PC-3 (cell line): ENCODE results near the gene CPT2. TPM values are rescaled to one million over a fixed set of nuclear protein-coding genes. Genes with fewer than 3 reads are reported as not detected.

ENCODE experiments used
- ATAC-seq: fragments of 200-7000 bp; cut with Tn5 transposase; 2 replicates; pipeline ENCODE4 v1.9.1; 2020; ENCODE audit warnings: mild to moderate bottlenecking, moderate library complexity
- BruUV-seq: library from RNA; stranded (reverse); fragments of 400-500 nt; replicated peaks from 2 replicates; lab custom pipeline; 2021; lab: Mats Ljungman, UMichigan
- CTCF ChIA-PET: fragments of 300-600 bp; sonication (Branson Sonifier 250); formaldehyde crosslinking; loops from one replicate; lab custom pipeline; 2022; ENCODE audit warnings: antibody characterized with exemption; lab: Charles Lee
- POLR2A ChIA-PET: fragments of 300-600 bp; sonication (Branson Sonifier 250); formaldehyde crosslinking; loops from one replicate; lab custom pipeline; 2022; ENCODE audit warnings: antibody characterized with exemption; ENCODE audit not compliant: unreplicated experiment; lab: Charles Lee
- DNase-seq: peaks from one replicate; pipeline ENCODE4 v3.0.0-alpha.2; 2015
- H2AFZ ChIP-seq: fragments of 300-600 bp; sonication (generic); 2 replicates; pipeline ENCODE4 v1.6.0; 2016; ENCODE audit warnings: antibody characterized with exemption, low read length
- H3F3A ChIP-seq: fragments of 300-600 bp; sonication (generic); one replicate; pipeline ENCODE4 v1.6.0; 2017; ENCODE audit warnings: antibody characterized with exemption, low read length, control low read depth, mild to moderate bottlenecking; ENCODE audit not compliant: unreplicated experiment
- H3K27ac ChIP-seq: fragments of 300-600 bp; sonication (generic); 2 replicates; pipeline ENCODE4 v1.5.1; 2016; ENCODE audit warnings: mild to moderate bottlenecking, low read length
- H3K27me3 ChIP-seq: fragments of 300-600 bp; sonication (generic); 2 replicates; pipeline ENCODE4 v1.6.1; 2016; ENCODE audit warnings: low read length, mixed read lengths
- H3K36me3 ChIP-seq: fragments of 300-600 bp; sonication (generic); 2 replicates; pipeline ENCODE4 v1.6.1; 2016; ENCODE audit warnings: low read depth, mixed run types, low read length, mixed read lengths
- H3K4me1 ChIP-seq: fragments of 300-600 bp; sonication (generic); 2 replicates; pipeline ENCODE4 v1.5.1; 2016; ENCODE audit warnings: low read length; ENCODE audit not compliant: insufficient read depth
- H3K4me2 ChIP-seq: fragments of 300-600 bp; sonication (generic); 2 replicates; pipeline ENCODE4 v1.6.0; 2016; ENCODE audit warnings: low read length
- H3K4me3 ChIP-seq: fragments of 300-600 bp; sonication (generic); 2 replicates; pipeline ENCODE4 v1.5.1; 2016; ENCODE audit warnings: mild to moderate bottlenecking, low read length, mixed read lengths
- H3K79me2 ChIP-seq: fragments of 300-600 bp; sonication (generic); 2 replicates; pipeline ENCODE4 v1.6.1; 2017; ENCODE audit warnings: low read length, mixed read lengths
- H3K9ac ChIP-seq: fragments of 300-600 bp; sonication (generic); 2 replicates; pipeline ENCODE4 v1.6.0; 2016; ENCODE audit warnings: mild to moderate bottlenecking, low read length
- H3K9me2 ChIP-seq: fragments of 300-600 bp; sonication (generic); replicated peaks from 2 replicates; pipeline ENCODE4 v1.6.1; 2016; ENCODE audit warnings: mixed run types, low read length, mixed read lengths
- H3K9me3 ChIP-seq: fragments of 300-600 bp; sonication (generic); 2 replicates; pipeline ENCODE4 v1.6.1; 2016; ENCODE audit warnings: low read length, mixed read lengths
- H4K20me1 ChIP-seq: fragments of 300-600 bp; sonication (generic); 2 replicates; pipeline ENCODE4 v1.6.1; 2016; ENCODE audit warnings: low read length, mixed read lengths
- CTCF ChIP-seq: fragments of 300-600 bp; sonication (generic); conservative IDR thresholded peaks from 2 replicates; pipeline ENCODE4 v1.5.1; 2017; ENCODE audit warnings: antibody characterized with exemption, low read depth, mild to moderate bottlenecking, low read length
- EZH2 ChIP-seq: fragments of 300-600 bp; sonication (generic); IDR thresholded peaks from one replicate; pipeline ENCODE4 v1.6.1; 2017; ENCODE audit warnings: antibody characterized with exemption, mild to moderate bottlenecking, low read length; ENCODE audit not compliant: unreplicated experiment
- EZH2phosphoT487 ChIP-seq: fragments of 300-600 bp; sonication (generic); IDR thresholded peaks from 2 replicates; pipeline ENCODE4 v1.6.1; 2018; ENCODE audit warnings: mild to moderate bottlenecking, antibody characterized with exemption, low read length, borderline replicate concordance
- intact Hi-C: fragments of 100-400 bp; cut with micrococcal nuclease; formaldehyde crosslinking; loops from 2 replicates; pipeline ENCODE4 v1.9.0; 2023
- total RNA-seq: library from RNA; depleted of rRNA; stranded (reverse); fragments of >200 nt; gene quantifications from 2 replicates; pipeline ENCODE4 v1.2.3, GENCODE V29; 2014

Gene CPT2
- total RNA-seq, 1 experiment from 2014 or later: 27.1 TPM

- ChIA-PET POLR2A (no interaction called here), CTCF (no interaction called here)
- no peak overlapping the region for H2AFZ ChIP-seq
- no peaks in the 10 kb centered on the region for H3F3A ChIP-seq
- no peaks in the 10 kb centered on the region for H3K79me2 ChIP-seq
- TF ChIP-seq CTCF (no peak), EZH2 (no peak)
- H3K4me2 ChIP-seq: no peak overlapping the region
- H3K9me2 ChIP-seq: no peaks in the 10 kb centered on the region
- no peaks in the 10 kb centered on the region for H4K20me1 ChIP-seq
- no peak overlapping the region for H3K9ac ChIP-seq
- H3K36me3 ChIP-seq: no peaks in the 10 kb centered on the region
- BruUV-seq: no TSS peak
- H3K9me3 ChIP-seq: no peaks in the 10 kb centered on the region
- H3K4me3 ChIP-seq: no peak overlapping the region
- DNase-seq (no peak), ATAC-seq (no peak)
- 0 out of 2 replicates have a peak, but pooled peaks cover 4% of the 10 kb centered on the region for H3K4me1 ChIP-seq
- intact Hi-C loops: no loop called here
- no peak overlapping the region for H3K27ac ChIP-seq
- no peaks in the 10 kb centered on the region for H3K27me3 ChIP-seq
Observed at GRCh38 chr1:53158900-53159299, 37.7 kb upstream of the CPT2 start.

- Histone ChIP-seq H3K9ac (no peak overlapping the region), H3K36me3 (no peaks in the 10 kb centered on the region), H3K9me2 (no peaks in the 10 kb centered on the region), H3F3A (no peaks in the 10 kb centered on the region), H3K4me2 (no peak overlapping the region), H3K27ac (no peak overlapping the region), H2AFZ (no peak overlapping the region), H4K20me1 (no peaks in the 10 kb centered on the region), H3K4me3 (no peak overlapping the region), H3K27me3 (no peaks in the 10 kb centered on the region), H3K79me2 (no peaks in the 10 kb centered on the region), H3K4me1 (no peaks in the 10 kb centered on the region), H3K9me3 (no peaks in the 10 kb centered on the region)
- intact Hi-C loops: no loop called here
- DNase-seq (no peak), ATAC-seq (no peak)
- CTCF ChIA-PET: no interaction called here
- TF ChIP-seq CTCF: no peak
- TF ChIP-seq EZH2phosphoT487: no peak
- TF ChIP-seq EZH2: no peak
- POLR2A ChIA-PET: no interaction called here
- no TSS peak for BruUV-seq
Observed at GRCh38 chr1:53160924-53161378, 35.7 kb upstream of the CPT2 start.

GRCh38 chr1:53162621-53163020 lies 34.0 kb upstream of the CPT2 start:
- no peaks in the 10 kb centered on the region for H4K20me1 ChIP-seq
- H3K4me2 ChIP-seq: no peak overlapping the region
- no peak overlapping the region for H2AFZ ChIP-seq
- BruUV-seq: no TSS peak
- H3F3A ChIP-seq: no peaks in the 10 kb centered on the region
- no peaks in the 10 kb centered on the region for H3K9me2 ChIP-seq
- H3K9me3 ChIP-seq: no peaks in the 10 kb centered on the region
- ChIA-PET CTCF (no interaction called here), POLR2A (no interaction called here)
- no peak for ATAC-seq
- intact Hi-C loops: no loop called here
- H3K27me3 ChIP-seq: no peaks in the 10 kb centered on the region
- TF ChIP-seq EZH2phosphoT487 (no peak), EZH2 (no peak)
- no peak for DNase-seq
- H3K27ac ChIP-seq: no peak overlapping the region
- H3K36me3 ChIP-seq: no peaks in the 10 kb centered on the region
- H3K79me2 ChIP-seq: no peaks in the 10 kb centered on the region
- no peak overlapping the region for H3K9ac ChIP-seq
- H3K4me1 ChIP-seq: no peaks in the 10 kb centered on the region
- H3K4me3 ChIP-seq: no peak overlapping the region
